Neural progenitor cell (in vitro differentiated cells): ENCODE data around the gene CPN2. TPM values are rescaled to one million over a fixed set of nuclear protein-coding genes. Genes with fewer than 3 reads are reported as not detected.

Experiments
- DNase-seq: peaks from one replicate; pipeline ENCODE4 v3.0.0-alpha.2; 2016; ENCODE audit warnings: low spot score
- H2AFZ ChIP-seq: fragments of 200-600 bp; sonication (generic); replicated peaks from 2 replicates; pipeline ENCODE4 v1.6.1; 2016; ENCODE audit warnings: antibody characterized with exemption
- H3F3A ChIP-seq: fragments of 200-600 bp; sonication (generic); 2 replicates; pipeline ENCODE4 v1.6.1; 2016; ENCODE audit warnings: antibody characterized with exemption, low read depth
- H3K27ac ChIP-seq: fragments of 200-600 bp; sonication (generic); 2 replicates; pipeline ENCODE4 v1.5.1; 2016; ENCODE audit warnings: mild to moderate bottlenecking
- H3K27me3 ChIP-seq: fragments of 200-600 bp; sonication (generic); 2 replicates; pipeline ENCODE4 v1.6.1; 2016; ENCODE audit warnings: mild to moderate bottlenecking, moderate library complexity
- H3K36me3 ChIP-seq: fragments of 200-600 bp; sonication (generic); 2 replicates; pipeline ENCODE4 v1.5.1; 2016
- H3K4me1 ChIP-seq: fragments of 200-600 bp; sonication (generic); 2 replicates; pipeline ENCODE4 v1.6.1; 2016; ENCODE audit warnings: mixed run types
- H3K4me2 ChIP-seq: fragments of 200-600 bp; sonication (generic); 2 replicates; pipeline ENCODE4 v1.6.1; 2016
- H3K4me3 ChIP-seq: fragments of 200-600 bp; sonication (generic); 2 replicates; pipeline ENCODE4 v1.5.1; 2016
- H3K79me2 ChIP-seq: fragments of 200-600 bp; sonication (generic); 2 replicates; pipeline ENCODE4 v1.6.1; 2016; ENCODE audit warnings: low read depth
- H3K9ac ChIP-seq: fragments of 200-600 bp; sonication (generic); 2 replicates; pipeline ENCODE4 v1.6.1; 2016
- H3K9me3 ChIP-seq: fragments of 200-600 bp; sonication (generic); 2 replicates; pipeline ENCODE4 v1.5.1; 2016; ENCODE audit warnings: low read depth
- H4K20me1 ChIP-seq: fragments of 200-600 bp; sonication (generic); 2 replicates; pipeline ENCODE4 v1.6.1; 2016; ENCODE audit warnings: low read depth
- H3K27ac Mint-ChIP-seq: 3 replicates; pipeline ENCODE4 v1.8.0; 2021; ENCODE audit warnings: mixed read lengths
- H3K27me3 Mint-ChIP-seq: 2 replicates; pipeline ENCODE4 v1.8.0; 2022; ENCODE audit warnings: low read depth, mild to moderate bottlenecking, inconsistent platforms, moderate library complexity, mixed read lengths; ENCODE audit not compliant: insufficient read depth
- H3K36me3 Mint-ChIP-seq: 3 replicates; pipeline ENCODE4 v1.8.0; 2021; ENCODE audit warnings: mixed read lengths
- H3K4me1 Mint-ChIP-seq: 3 replicates; pipeline ENCODE4 v1.8.0; 2021; ENCODE audit warnings: mixed read lengths
- H3K4me3 Mint-ChIP-seq: 3 replicates; pipeline ENCODE4 v1.8.0; 2021; ENCODE audit warnings: mild to moderate bottlenecking, moderate library complexity, mixed read lengths
- H3K9me3 Mint-ChIP-seq: 3 replicates; pipeline ENCODE4 v1.8.0; 2020; ENCODE audit warnings: mixed read lengths
- EZH2 ChIP-seq: fragments of 200-600 bp; sonication (generic); IDR thresholded peaks from 2 replicates; pipeline ENCODE4 v1.6.1; 2017; ENCODE audit warnings: antibody characterized with exemption, mild to moderate bottlenecking, moderate library complexity
- EZH2phosphoT487 ChIP-seq: fragments of 200-600 bp; sonication (generic); IDR thresholded peaks from 2 replicates; pipeline ENCODE4 v1.6.1; 2017; ENCODE audit warnings: antibody characterized with exemption
- total RNA-seq: library from RNA; depleted of rRNA; stranded (reverse); fragments of >200 nt; gene quantifications from 2 replicates; pipeline ENCODE4 v1.2.3, GENCODE V29; 2015; ENCODE audit warnings: low replicate concordance
- TF ChIP-seq, protein P1 (sequence below): fragments of 200-600 bp; sonication (generic); IDR thresholded peaks from 2 replicates; pipeline ENCODE4 v1.5.1; 2017; ENCODE audit warnings: antibody characterized with exemption, mild to moderate bottlenecking

CPN2 gene
- total RNA-seq, 1 donor from 2014 or later = not detected

DNA sequence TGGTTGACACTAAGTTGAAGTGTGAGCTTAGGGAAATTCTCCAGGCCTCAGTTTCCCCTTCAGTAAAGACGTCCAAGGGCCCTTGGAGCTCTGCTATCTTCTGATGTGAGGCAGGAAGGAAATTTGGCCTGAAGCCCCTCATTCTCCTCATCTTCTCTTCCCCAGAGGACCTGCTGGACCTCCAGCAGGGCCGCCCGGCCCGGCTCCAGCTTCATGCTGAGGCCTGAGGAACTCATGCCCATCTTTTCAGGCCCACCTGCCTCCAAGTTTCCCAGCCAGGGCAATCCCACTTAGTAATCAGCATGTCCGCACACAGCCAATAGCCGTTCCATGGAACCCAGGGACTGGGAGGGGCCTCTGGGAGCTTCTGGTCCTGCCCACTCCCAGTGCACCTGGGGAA lies 14.4 kb upstream of the CPN2 start:
- TF ChIP-seq, protein P1, sequence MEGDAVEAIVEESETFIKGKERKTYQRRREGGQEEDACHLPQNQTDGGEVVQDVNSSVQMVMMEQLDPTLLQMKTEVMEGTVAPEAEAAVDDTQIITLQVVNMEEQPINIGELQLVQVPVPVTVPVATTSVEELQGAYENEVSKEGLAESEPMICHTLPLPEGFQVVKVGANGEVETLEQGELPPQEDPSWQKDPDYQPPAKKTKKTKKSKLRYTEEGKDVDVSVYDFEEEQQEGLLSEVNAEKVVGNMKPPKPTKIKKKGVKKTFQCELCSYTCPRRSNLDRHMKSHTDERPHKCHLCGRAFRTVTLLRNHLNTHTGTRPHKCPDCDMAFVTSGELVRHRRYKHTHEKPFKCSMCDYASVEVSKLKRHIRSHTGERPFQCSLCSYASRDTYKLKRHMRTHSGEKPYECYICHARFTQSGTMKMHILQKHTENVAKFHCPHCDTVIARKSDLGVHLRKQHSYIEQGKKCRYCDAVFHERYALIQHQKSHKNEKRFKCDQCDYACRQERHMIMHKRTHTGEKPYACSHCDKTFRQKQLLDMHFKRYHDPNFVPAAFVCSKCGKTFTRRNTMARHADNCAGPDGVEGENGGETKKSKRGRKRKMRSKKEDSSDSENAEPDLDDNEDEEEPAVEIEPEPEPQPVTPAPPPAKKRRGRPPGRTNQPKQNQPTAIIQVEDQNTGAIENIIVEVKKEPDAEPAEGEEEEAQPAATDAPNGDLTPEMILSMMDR = no peak
- TF ChIP-seq EZH2 (no peak), EZH2phosphoT487 (no peak)
- peaks cover 34% of the 10 kb centered on the region for H3K4me1 Mint-ChIP-seq
- no peak for DNase-seq
- H4K20me1 ChIP-seq = no peaks in the 10 kb centered on the region
- H3K4me3 ChIP-seq = no peak overlapping the region
- peaks cover 27% of the 10 kb centered on the region for H3K4me1 ChIP-seq
- no peaks in the 10 kb centered on the region for H3K9me3 ChIP-seq
- no peaks in the 10 kb centered on the region for H3K79me2 ChIP-seq
- no peak overlapping the region for H3K27ac Mint-ChIP-seq
- H3K9me3 Mint-ChIP-seq = no peaks in the 10 kb centered on the region
- H3K4me3 Mint-ChIP-seq = no peak overlapping the region
- peaks cover 6% of the 10 kb centered on the region for H3F3A ChIP-seq
- H3K9ac ChIP-seq = no peak overlapping the region
- peaks cover 12% of the 10 kb centered on the region for H3K27me3 ChIP-seq
- peaks cover 11% of the 10 kb centered on the region for H3K27me3 Mint-ChIP-seq
- H3K36me3 Mint-ChIP-seq = no peaks in the 10 kb centered on the region
- no peak overlapping the region for H3K4me2 ChIP-seq
- H2AFZ ChIP-seq = no peak overlapping the region
- H3K27ac ChIP-seq = no peak overlapping the region
- H3K36me3 ChIP-seq = no peaks in the 10 kb centered on the region

DNA sequence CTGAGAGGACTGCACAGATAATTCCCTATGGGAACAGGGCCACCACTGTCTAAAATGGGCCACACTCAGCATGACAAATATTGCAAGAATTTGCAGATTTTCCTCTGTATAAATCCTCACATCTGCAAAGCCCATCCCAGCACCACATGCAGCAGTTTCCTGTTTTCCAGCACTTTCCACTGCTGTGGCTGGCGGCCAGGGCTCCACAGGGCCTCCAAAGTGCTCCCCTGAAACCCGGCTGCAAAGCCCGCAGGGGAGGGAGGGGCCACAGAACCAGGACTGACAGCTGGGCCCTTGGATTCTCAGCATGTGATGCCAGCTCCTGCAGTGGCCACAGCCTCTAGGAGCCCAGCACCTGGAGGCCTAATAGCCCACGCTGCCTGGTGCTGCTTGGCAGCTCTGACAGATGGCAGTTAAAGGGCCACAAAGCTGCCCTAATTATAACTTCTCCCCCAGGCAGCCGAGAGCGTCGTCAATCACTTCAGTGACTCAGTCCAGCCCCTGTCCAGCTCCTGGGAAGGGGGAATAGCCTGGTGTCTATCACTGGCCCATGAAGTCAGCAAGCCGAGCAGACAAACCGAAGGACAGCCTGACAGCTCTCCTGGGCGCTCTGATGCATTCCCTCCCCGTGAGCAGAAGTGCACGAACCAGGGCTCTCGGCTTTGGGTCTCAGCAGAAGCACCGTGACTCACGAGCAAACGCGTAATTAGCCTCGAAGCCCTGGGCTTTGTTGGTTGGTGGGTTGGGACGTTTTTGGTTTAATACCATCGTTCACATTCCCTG lies 13.7 kb upstream of the CPN2 start:
- H3K9me3 Mint-ChIP-seq = peaks cover 3% of the 10 kb centered on the region

DNA sequence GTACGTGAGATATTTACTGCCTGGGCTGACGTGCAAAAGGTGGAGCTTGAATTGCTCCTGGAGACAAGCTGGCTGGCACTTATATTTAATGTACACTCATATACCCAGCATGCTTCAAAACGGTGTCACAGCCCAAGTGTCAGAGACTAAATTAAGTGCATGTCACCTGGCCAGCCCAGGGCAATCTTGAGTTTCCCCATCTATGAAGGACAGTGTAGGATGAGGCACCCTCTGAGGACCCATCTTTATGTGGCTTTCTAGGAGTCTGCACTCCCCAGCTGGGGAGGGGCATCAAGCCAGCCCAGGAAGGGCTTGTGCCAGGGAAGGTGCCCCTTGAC lies 13.2 kb upstream of the CPN2 start:
- no peak for TF ChIP-seq EZH2phosphoT487
- TF ChIP-seq, protein P1 = no peak
- no peak for TF ChIP-seq EZH2
- H3K4me3 ChIP-seq = no peak overlapping the region
- Mint-ChIP-seq H3K27me3 (peaks cover 7% of the 10 kb centered on the region), H3K9me3 (peaks cover 4% of the 10 kb centered on the region), H3K4me1 (peaks cover 22% of the 10 kb centered on the region), H3K27ac (no peak overlapping the region), H3K36me3 (no peaks in the 10 kb centered on the region), H3K4me3 (no peak overlapping the region)
- no peak overlapping the region for H3K9ac ChIP-seq
- H2AFZ ChIP-seq = no peak overlapping the region
- H3K36me3 ChIP-seq = no peaks in the 10 kb centered on the region
- no peak for DNase-seq
- no peaks in the 10 kb centered on the region for H3K9me3 ChIP-seq
- H3K79me2 ChIP-seq = no peaks in the 10 kb centered on the region
- H3K27me3 ChIP-seq = peaks cover 5% of the 10 kb centered on the region
- no peak overlapping the region for H3K27ac ChIP-seq
- no peaks in the 10 kb centered on the region for H4K20me1 ChIP-seq
- H3K4me1 ChIP-seq = peaks cover 15% of the 10 kb centered on the region
- H3F3A ChIP-seq = no peaks in the 10 kb centered on the region
- no peak overlapping the region for H3K4me2 ChIP-seq

More for the DNA sequence above, 13.7 kb upstream of the CPN2 start:
- Mint-ChIP-seq H3K36me3 (no peaks in the 10 kb centered on the region), H3K27me3 (peaks cover 7% of the 10 kb centered on the region), H3K4me3 (no peak overlapping the region), H3K27ac (no peak overlapping the region), H3K4me1 (peaks cover 28% of the 10 kb centered on the region)
- H3K4me3 ChIP-seq = no peak overlapping the region
- no peaks in the 10 kb centered on the region for H3K36me3 ChIP-seq
- no peaks in the 10 kb centered on the region for H4K20me1 ChIP-seq
- H3K9ac ChIP-seq = no peak overlapping the region
- H3K79me2 ChIP-seq = no peaks in the 10 kb centered on the region
- TF ChIP-seq EZH2phosphoT487 = no peak
- TF ChIP-seq, protein P1 = no peak
- no peak for TF ChIP-seq EZH2
- no peak overlapping the region for H3K27ac ChIP-seq
- no peaks in the 10 kb centered on the region for H3K9me3 ChIP-seq
- H3K4me2 ChIP-seq = no peak overlapping the region
- H3K4me1 ChIP-seq = peaks cover 20% of the 10 kb centered on the region
- peaks cover 8% of the 10 kb centered on the region for H3K27me3 ChIP-seq
- no peak overlapping the region for H2AFZ ChIP-seq
- no peaks in the 10 kb centered on the region for H3F3A ChIP-seq
- no peak for DNase-seq
